ENCODE measurements around the gene PCNT.
"Not testable (repeated sequence)": the region's sequence is repeated elsewhere in the genome, so short reads cannot be mapped to it uniquely, and the experiment has no call there.

PCNT gene

GRCh38 chr21:46399129-46399528 is 75.2 kb downstream of the PCNT start:
- no peak for DNase-seq (ENCODE audit: low spot score)
- in situ Hi-C loops (cut with MboI; ENCODE audit: low sequenced_read_pairs, unreplicated experiment): no loop called here
- TF ChIP-seq CTCF (IDR thresholded peaks at IDR 0.05; ENCODE audit: borderline replicate concordance, control extremely low read depth, extremely low read depth, insufficient read depth, missing control alignments): no peak

GRCh38 chr21:46399686-46400085 is 75.7 kb downstream of the PCNT start:
- in situ Hi-C loops (cut with MboI; ENCODE audit: low sequenced_read_pairs, unreplicated experiment): no loop called here
- TF ChIP-seq CTCF (IDR thresholded peaks at IDR 0.05; ENCODE audit: borderline replicate concordance, control extremely low read depth, extremely low read depth, insufficient read depth, missing control alignments): no peak
- DNase-seq (ENCODE audit: low spot score): no peak

GRCh38 chr21:46401186-46401910 is 77.4 kb downstream of the PCNT start:
- in situ Hi-C loops (cut with MboI; ENCODE audit: low sequenced_read_pairs, unreplicated experiment): no loop called here
- no peak for TF ChIP-seq CTCF (IDR thresholded peaks at IDR 0.05; ENCODE audit: borderline replicate concordance, control extremely low read depth, extremely low read depth, insufficient read depth, missing control alignments)
- DNase-seq (ENCODE audit: low spot score): no peak

- in situ Hi-C loops (cut with MboI; ENCODE audit: low sequenced_read_pairs, unreplicated experiment): no loop called here
- TF ChIP-seq CTCF (IDR thresholded peaks at IDR 0.05; ENCODE audit: borderline replicate concordance, control extremely low read depth, extremely low read depth, insufficient read depth, missing control alignments): peak; percentile 15
- DNase-seq (ENCODE audit: low spot score): no peak
Observed at GRCh38 chr21:46402421-46402820, 78.5 kb downstream of the PCNT start.

- in situ Hi-C loops (cut with MboI; ENCODE audit: low sequenced_read_pairs, unreplicated experiment); DNase-seq (ENCODE audit: low spot score): not testable (repeated sequence)
Observed at GRCh38 chr21:46403234-46403811, 79.4 kb downstream of the PCNT start.

GRCh38 chr21:46404306-46404705 is 80.3 kb downstream of the PCNT start:
- no peak for TF ChIP-seq CTCF (IDR thresholded peaks at IDR 0.05; ENCODE audit: borderline replicate concordance, control extremely low read depth, extremely low read depth, insufficient read depth, missing control alignments)
- DNase-seq (ENCODE audit: low spot score): no peak
- in situ Hi-C loops (cut with MboI; ENCODE audit: low sequenced_read_pairs, unreplicated experiment): no loop called here

GRCh38 chr21:46406001-46406400 is 82.0 kb downstream of the PCNT start:
- in situ Hi-C loops (cut with MboI; ENCODE audit: low sequenced_read_pairs, unreplicated experiment): no loop called here
- DNase-seq (ENCODE audit: low spot score): no peak
- no peak for TF ChIP-seq CTCF (IDR thresholded peaks at IDR 0.05; ENCODE audit: borderline replicate concordance, control extremely low read depth, extremely low read depth, insufficient read depth, missing control alignments)
